ENCODE measurements around the gene F2RL1.

- TF ChIP-seq, protein P1, sequence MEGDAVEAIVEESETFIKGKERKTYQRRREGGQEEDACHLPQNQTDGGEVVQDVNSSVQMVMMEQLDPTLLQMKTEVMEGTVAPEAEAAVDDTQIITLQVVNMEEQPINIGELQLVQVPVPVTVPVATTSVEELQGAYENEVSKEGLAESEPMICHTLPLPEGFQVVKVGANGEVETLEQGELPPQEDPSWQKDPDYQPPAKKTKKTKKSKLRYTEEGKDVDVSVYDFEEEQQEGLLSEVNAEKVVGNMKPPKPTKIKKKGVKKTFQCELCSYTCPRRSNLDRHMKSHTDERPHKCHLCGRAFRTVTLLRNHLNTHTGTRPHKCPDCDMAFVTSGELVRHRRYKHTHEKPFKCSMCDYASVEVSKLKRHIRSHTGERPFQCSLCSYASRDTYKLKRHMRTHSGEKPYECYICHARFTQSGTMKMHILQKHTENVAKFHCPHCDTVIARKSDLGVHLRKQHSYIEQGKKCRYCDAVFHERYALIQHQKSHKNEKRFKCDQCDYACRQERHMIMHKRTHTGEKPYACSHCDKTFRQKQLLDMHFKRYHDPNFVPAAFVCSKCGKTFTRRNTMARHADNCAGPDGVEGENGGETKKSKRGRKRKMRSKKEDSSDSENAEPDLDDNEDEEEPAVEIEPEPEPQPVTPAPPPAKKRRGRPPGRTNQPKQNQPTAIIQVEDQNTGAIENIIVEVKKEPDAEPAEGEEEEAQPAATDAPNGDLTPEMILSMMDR (conservative IDR thresholded peaks at IDR 0.05; ENCODE audit: low read depth, low read length), result no peak
- TF ChIP-seq EZH2 (IDR thresholded peaks at IDR 0.05; ENCODE audit: borderline replicate concordance, low read depth, low read length, poor library complexity, severe bottlenecking), result no peak
Observed at GRCh38 chr5:76816110-76816831, 2.6 kb upstream of the F2RL1 start.

Measured in A673 (cell line).